ENCODE data around the gene DNM2.
A peak's percentile ranks its signal among the peaks of the same experiment; 100 is the strongest.

Gene DNM2

GRCh38 chr19:10691178-10691881, 26.5 kb upstream of the DNM2 start:
- TF ChIP-seq POLR2AphosphoS5 (IDR thresholded peaks at IDR 0.05; ENCODE audit: low read depth, low read length), result peak; percentile 12; the same call in 1 of the 2 replicates
- no peak for TF ChIP-seq SIN3A (IDR thresholded peaks at IDR 0.05; ENCODE audit: borderline replicate concordance, insufficient read depth, low read length)
- TF ChIP-seq FOXP2 (optimal IDR thresholded peaks at IDR 0.05; ENCODE audit: borderline replicate concordance, extremely low read depth, extremely low read length, insufficient read depth), result no peak
- no peak for TF ChIP-seq TAF1 (IDR thresholded peaks at IDR 0.05; ENCODE audit: borderline replicate concordance, insufficient read depth, low read length)

GRCh38 chr19:10691883-10692282, 26.0 kb upstream of the DNM2 start:
- TF ChIP-seq REST (IDR thresholded peaks at IDR 0.05; ENCODE audit: insufficient read depth in 1 of 2, low read depth in 2 of 2, low read length in 2 of 2) (no peak), SIN3A (IDR thresholded peaks at IDR 0.05; ENCODE audit: borderline replicate concordance, insufficient read depth, low read length) (no peak), TAF1 (IDR thresholded peaks at IDR 0.05; ENCODE audit: borderline replicate concordance, insufficient read depth, low read length) (no peak), POLR2AphosphoS5 (IDR thresholded peaks at IDR 0.05; ENCODE audit: low read depth, low read length) (no peak), FOXP2 (optimal IDR thresholded peaks at IDR 0.05; ENCODE audit: borderline replicate concordance, extremely low read depth, extremely low read length, insufficient read depth) (no peak)

- 0 out of 2 replicates have a peak, but pooled peaks have one; percentile 39 for TF ChIP-seq POLR2AphosphoS5 (IDR thresholded peaks at IDR 0.05; ENCODE audit: low read depth, low read length)
- TF ChIP-seq REST (IDR thresholded peaks at IDR 0.05; ENCODE audit: insufficient read depth in 1 of 2, low read depth in 2 of 2, low read length in 2 of 2), result no peak
These were observed 25.1 kb upstream of the DNM2 start for GRCh38 chr19:10692673-10693264.

- TF ChIP-seq REST (IDR thresholded peaks at IDR 0.05; ENCODE audit: insufficient read depth in 1 of 2, low read depth in 2 of 2, low read length in 2 of 2) (no peak), TAF1 (IDR thresholded peaks at IDR 0.05; ENCODE audit: borderline replicate concordance, insufficient read depth, low read length) (no peak), FOXP2 (optimal IDR thresholded peaks at IDR 0.05; ENCODE audit: borderline replicate concordance, extremely low read depth, extremely low read length, insufficient read depth) (no peak), SIN3A (IDR thresholded peaks at IDR 0.05; ENCODE audit: borderline replicate concordance, insufficient read depth, low read length) (no peak), POLR2AphosphoS5 (IDR thresholded peaks at IDR 0.05; ENCODE audit: low read depth, low read length) (no peak; the same call in 1 of the 2 replicates)
These were observed 23.1 kb upstream of the DNM2 start for GRCh38 chr19:10694706-10695307.

GRCh38 chr19:10695401-10696398, 22.2 kb upstream of the DNM2 start:
- TF ChIP-seq TAF1 (IDR thresholded peaks at IDR 0.05; ENCODE audit: borderline replicate concordance, insufficient read depth, low read length) (no peak), REST (IDR thresholded peaks at IDR 0.05; ENCODE audit: insufficient read depth in 1 of 2, low read depth in 2 of 2, low read length in 2 of 2) (peak; percentile 99), POLR2AphosphoS5 (IDR thresholded peaks at IDR 0.05; ENCODE audit: low read depth, low read length) (no peak), FOXP2 (optimal IDR thresholded peaks at IDR 0.05; ENCODE audit: borderline replicate concordance, extremely low read depth, extremely low read length, insufficient read depth) (peak; percentile 65), SIN3A (IDR thresholded peaks at IDR 0.05; ENCODE audit: borderline replicate concordance, insufficient read depth, low read length) (peak; percentile 98; the same call in 1 of the 2 replicates)
